WI38 (cell line): ENCODE results near the gene PSMD7.

ENCODE experiments used
- H3K4me3 ChIP-seq: 2 replicates; pipeline ENCODE4 v1.5.1; 2011; ENCODE audit warnings: low read depth, mild to moderate bottlenecking, control low read depth, low read length
- TF ChIP-seq, protein P1 (sequence below): IDR thresholded peaks from 2 replicates; pipeline ENCODE4 v1.5.1; 2012; ENCODE audit warnings: low read depth, mild to moderate bottlenecking, control low read depth, low read length

PSMD7 gene

DNA sequence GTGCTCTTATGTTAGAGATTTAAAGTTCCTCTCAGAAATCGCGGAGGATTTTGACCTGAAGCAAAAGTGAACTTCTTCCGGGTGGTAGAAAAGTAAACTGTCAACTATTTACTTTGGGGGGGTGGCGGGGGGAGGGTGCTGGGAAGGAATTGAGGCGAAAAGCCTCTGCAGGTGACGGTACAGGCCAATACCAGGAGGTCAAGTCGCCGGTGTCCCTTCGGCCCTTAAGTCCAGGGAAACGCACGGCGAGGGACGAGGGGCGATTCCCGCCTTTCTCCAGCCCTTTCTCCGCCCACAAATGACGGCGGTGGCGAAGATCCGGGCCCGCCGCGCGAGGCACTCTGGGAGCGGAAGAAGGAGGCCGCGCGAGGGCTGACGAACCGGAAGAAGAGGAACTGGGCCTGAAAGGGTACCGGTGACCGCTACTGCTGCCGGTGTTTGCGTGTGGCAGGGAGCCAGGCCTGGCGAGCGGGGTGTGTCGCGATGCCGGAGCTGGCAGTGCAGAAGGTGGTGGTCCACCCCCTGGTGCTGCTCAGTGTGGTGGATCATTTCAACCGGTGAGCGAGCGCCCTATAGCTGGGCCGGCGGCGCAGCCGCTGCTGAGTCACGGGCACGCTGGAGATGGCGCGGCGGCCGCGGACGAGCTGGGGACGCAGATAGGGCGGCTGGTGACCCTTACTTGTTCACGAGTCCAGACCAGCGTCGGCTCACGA is at the start of gene PSMD7:
Gene PSMD7, plus strand, starts transcription at position 383 of the 713 bp plus-strand sequence. Its CDS starts 101 bp downstream, at position 484.
- TF ChIP-seq, protein P1, sequence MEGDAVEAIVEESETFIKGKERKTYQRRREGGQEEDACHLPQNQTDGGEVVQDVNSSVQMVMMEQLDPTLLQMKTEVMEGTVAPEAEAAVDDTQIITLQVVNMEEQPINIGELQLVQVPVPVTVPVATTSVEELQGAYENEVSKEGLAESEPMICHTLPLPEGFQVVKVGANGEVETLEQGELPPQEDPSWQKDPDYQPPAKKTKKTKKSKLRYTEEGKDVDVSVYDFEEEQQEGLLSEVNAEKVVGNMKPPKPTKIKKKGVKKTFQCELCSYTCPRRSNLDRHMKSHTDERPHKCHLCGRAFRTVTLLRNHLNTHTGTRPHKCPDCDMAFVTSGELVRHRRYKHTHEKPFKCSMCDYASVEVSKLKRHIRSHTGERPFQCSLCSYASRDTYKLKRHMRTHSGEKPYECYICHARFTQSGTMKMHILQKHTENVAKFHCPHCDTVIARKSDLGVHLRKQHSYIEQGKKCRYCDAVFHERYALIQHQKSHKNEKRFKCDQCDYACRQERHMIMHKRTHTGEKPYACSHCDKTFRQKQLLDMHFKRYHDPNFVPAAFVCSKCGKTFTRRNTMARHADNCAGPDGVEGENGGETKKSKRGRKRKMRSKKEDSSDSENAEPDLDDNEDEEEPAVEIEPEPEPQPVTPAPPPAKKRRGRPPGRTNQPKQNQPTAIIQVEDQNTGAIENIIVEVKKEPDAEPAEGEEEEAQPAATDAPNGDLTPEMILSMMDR: no peak
- peak within 1 kb of the TSS; percentile 72 for H3K4me3 ChIP-seq

DNA sequence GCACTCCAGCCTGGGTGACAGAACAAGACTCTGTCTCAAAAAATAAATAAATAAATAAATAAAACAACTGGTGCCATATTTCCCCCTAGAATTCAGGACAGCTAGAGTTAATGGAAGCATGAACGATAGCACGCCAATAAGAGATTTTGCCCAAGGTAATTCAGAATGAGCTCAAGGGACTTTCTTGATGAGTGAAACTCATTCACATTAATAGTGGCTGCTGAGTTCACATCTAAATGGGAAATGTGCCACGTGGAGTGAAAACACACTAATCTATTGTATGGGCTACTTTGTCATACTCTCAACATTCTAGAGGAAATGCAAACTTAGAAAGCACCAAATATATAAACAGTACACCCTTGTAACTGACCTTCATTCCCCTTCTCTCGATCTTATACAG is 47.4 kb upstream of the PSMD7 start:
- H3K4me3 ChIP-seq: no peak overlapping the region
- TF ChIP-seq, protein P1: no peak

DNA sequence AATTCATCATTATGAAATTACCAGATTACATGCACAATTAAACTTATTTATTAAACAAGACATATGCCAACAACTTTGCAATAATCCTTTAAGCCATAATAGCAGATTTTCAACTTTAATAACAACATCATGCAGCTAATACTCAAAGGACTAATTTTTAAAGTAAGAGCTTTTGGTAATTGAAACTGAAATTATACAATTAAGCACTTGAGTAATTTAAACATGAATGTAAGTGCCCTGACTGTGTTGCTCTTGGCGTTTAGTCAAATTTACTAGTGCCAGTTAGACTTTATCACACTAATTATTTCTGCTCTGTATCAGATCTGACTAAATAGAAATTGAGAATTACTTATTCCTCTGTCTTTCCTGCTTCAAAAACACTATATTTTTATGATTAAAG is 46.8 kb upstream of the PSMD7 start:
- TF ChIP-seq, protein P1: no peak
- no peak overlapping the region for H3K4me3 ChIP-seq

DNA sequence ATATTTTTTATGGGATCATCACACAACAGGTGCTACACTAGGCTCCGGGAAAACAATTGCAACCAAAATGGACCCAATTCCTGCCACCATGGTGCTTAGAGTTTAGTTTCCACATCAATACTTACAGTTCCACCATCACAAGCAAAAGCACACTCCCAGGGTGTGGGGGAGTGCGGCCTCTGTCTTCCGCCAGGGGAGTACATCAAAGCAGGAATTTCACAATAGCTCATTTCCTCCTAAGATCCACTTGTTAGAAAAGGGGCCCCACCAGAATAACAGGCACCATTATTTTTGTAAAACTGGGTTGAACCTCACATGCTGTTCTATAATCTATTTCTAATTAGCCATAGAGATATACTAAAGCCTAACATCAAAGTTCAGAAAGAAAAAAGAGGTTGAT is 44.3 kb upstream of the PSMD7 start:
- no peak overlapping the region for H3K4me3 ChIP-seq
- TF ChIP-seq, protein P1: no peak

DNA sequence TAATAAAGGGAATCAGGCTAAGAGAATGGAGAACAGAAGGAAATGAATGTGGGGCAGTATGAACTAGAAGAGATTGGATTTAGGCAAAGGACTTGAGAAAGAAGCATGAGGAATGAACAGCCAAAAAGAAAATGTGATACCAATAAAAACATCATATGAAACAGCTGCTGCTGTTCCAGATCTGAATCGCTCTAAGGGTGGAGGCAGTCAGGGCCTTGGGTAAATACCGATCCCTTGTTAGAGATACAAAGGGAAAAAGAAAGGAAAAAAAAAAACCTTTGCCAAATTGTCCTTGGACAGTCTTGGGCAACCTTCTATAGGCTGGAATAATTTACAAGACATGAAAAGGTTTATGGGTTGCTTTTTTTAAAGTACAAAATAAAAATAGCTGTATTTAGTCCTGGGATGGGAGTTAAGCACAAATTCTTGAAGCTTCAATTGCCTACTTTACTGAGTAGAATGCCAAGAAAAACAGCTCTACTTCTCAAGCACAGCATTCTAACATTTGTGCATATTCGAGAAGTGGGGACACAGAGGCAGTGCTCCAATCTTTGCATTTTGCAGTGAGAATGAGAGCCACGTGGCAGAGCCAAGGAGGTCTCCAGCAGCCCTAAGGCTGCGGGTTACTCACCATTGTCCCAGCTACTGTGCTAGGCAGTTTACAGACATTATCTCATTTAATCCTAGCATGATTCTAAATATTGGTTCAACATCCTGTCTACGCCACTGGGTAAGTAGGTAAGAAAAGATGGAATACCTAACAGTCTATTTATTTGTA is 43.3 kb upstream of the PSMD7 start:
- no peak overlapping the region for H3K4me3 ChIP-seq
- TF ChIP-seq, protein P1: no peak

DNA sequence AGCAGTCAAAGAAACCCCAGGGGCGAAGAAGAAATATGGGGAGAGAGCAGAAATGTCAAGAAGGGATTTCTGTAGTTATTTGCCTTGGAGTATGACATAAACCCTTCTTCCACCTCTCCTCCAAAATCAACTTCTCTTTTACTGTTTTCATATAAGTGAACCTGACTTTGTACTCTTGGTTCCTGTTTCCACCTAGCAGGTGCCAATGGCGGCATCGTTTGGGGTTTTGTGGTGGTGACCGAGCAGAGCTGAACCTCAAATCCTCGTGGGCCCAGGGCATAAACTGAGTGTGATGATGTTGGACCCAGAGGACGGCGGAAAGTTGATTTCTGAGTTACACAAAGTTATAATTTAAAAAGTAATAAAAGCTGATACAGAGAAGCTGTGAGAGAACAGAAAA is 39.6 kb upstream of the PSMD7 start:
- TF ChIP-seq, protein P1: no peak
- H3K4me3 ChIP-seq: no peak overlapping the region

DNA sequence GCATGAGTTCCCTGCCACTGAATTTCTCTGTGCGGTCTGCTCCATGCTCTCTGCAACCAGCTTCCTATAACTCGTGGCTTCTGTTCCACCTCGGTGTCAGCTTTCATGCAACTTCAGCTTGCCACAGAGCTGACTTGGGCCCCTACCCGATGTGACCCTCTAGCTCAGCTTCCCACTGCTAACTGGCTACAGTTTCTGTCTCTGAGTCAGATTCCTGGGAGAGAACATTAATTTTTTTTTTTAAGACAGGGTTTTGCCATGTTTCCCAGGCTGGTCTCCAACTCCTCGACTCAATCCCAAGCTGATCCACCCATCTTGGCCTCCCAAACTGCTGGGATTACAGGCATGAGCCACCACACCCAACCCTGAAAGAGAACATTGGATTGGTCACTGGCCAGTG is 35.5 kb upstream of the PSMD7 start:
- TF ChIP-seq, protein P1: no peak
- no peak overlapping the region for H3K4me3 ChIP-seq
